ENCODE data around the gene SLC27A1.

SLC27A1 gene

DNA sequence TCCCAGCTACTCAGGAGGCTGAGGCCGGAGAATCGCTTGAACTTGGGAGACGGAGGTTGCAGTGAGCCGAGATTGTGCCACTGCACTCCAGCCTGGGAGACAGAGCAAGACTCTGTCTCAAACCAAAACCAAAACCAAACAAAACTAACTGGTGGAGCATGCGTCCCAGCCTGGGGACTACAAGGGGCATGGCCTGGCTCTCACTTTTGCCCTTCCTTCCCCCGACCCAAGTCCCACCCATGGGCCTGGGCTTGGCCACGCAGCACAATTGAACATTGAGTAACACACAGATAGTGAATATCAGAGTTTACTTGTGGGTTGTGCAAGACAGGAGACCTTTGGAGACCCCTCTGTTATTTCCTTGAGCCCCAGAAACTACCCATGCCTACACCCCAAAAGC lies 35.1 kb upstream of the SLC27A1 start:
- no peak for DNase-seq (ENCODE audit: low read depth)
- TF ChIP-seq, protein P1, sequence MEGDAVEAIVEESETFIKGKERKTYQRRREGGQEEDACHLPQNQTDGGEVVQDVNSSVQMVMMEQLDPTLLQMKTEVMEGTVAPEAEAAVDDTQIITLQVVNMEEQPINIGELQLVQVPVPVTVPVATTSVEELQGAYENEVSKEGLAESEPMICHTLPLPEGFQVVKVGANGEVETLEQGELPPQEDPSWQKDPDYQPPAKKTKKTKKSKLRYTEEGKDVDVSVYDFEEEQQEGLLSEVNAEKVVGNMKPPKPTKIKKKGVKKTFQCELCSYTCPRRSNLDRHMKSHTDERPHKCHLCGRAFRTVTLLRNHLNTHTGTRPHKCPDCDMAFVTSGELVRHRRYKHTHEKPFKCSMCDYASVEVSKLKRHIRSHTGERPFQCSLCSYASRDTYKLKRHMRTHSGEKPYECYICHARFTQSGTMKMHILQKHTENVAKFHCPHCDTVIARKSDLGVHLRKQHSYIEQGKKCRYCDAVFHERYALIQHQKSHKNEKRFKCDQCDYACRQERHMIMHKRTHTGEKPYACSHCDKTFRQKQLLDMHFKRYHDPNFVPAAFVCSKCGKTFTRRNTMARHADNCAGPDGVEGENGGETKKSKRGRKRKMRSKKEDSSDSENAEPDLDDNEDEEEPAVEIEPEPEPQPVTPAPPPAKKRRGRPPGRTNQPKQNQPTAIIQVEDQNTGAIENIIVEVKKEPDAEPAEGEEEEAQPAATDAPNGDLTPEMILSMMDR (IDR thresholded peaks at IDR 0.05; ENCODE audit: low read depth, low read length, missing control alignments) = no peak
- H3K4me3 ChIP-seq (ENCODE audit: low read depth, low read length) = no peak overlapping the region

DNA sequence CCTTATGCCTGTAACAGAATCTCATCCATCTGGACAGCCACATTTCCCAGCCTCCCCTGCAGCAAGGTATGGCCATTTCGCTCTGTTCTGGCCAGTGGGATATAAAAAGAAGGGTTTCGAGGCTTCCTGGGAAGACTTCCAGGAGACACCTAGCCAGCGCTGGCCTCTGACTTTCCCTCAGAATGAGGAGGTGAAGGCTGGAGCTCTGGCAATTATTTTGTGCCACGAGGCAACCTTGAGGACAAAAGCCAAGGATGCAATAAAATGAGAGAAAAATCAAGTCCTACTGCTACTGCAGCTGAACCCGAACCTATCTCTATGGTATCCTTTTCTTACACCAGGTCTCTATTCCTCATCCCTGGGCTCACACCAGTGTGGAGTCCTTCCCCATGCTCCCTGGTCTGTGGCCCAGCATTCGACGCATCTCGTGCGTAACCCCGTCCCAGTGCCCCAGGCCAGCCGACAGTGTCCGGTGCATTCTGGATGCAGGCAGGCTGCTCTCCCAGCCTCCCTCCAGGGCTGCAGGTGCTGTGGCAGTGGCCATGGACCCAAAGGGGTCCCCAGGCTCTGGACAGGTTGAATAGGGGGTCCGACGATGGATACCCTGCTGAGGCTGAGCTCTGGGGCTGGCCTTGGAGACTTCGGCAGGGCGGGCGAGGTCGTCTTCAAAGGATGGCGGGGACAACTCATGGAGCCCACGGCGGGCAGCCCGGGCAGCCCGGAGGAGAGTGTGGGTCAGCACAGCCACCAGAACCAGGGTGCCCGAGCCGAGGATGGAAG lies 34.0 kb upstream of the SLC27A1 start:
- TF ChIP-seq, protein P1 (IDR thresholded peaks at IDR 0.05; ENCODE audit: low read depth, low read length, missing control alignments) = no peak
- H3K4me3 ChIP-seq (ENCODE audit: low read depth, low read length) = no peak overlapping the region
- no peak for DNase-seq (ENCODE audit: low read depth)

DNA sequence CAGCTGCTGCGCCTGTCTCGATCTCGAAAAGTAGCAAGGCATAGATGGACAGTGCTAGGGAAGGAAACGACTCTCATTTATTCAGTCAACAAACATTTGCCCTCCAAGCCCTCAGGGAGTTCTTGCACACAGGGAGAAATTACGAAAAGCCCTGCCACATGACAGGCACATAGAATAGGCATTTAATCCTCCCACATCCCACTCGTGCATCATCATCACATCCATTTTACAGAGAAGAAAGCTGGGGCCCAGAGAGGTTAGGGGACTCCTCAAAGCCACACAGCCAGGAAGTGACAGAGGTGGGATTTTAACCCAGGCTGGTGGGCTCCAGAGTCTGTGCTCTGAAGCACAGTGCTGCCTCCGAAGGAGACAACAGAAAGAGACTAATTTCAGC lies 33.5 kb upstream of the SLC27A1 start:
- DNase-seq (ENCODE audit: low read depth) = no peak
- no peak overlapping the region for H3K4me3 ChIP-seq (ENCODE audit: low read depth, low read length)
- TF ChIP-seq, protein P1 (IDR thresholded peaks at IDR 0.05; ENCODE audit: low read depth, low read length, missing control alignments) = no peak

DNA sequence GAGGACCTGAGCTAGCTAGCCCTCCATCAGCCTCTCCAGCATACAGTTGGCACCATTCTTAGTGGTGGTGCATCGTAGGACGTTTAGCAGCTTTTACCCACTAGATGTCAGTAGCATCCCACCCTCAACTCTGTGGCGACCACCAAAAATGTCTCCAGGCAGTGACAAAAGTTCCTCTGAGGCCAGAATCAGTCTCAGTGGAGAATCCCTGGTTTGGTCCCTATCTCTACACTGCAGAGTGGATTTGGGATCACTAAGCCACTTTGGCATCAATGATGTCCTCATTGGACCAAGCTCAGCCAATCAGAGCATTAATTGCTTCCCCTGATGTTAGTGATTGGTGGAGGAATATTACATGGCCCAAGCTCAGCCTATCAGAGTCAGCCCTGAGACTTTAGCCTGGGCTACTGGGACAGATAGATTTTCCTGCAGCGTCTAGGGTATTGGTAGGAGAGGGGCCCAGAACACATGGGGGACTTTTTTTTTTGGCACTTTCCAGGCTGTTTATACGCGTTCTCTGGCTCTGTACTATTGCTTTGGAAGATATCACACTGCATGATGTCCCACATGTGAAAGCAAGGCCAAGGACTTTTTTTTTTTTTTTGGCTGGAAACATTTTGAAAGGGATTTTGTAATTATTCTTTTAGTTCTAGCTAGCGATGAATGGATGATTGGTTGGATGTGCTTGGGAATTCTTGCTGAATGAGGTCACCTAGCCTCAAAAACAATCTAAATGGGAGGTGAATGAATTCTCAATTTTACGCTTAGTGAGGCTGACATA lies 28.9 kb upstream of the SLC27A1 start:
- H3K4me3 ChIP-seq (ENCODE audit: low read depth, low read length) = no peak overlapping the region
- no peak for DNase-seq (ENCODE audit: low read depth)
- TF ChIP-seq, protein P1 (IDR thresholded peaks at IDR 0.05; ENCODE audit: low read depth, low read length, missing control alignments) = peak; percentile 66

DNA sequence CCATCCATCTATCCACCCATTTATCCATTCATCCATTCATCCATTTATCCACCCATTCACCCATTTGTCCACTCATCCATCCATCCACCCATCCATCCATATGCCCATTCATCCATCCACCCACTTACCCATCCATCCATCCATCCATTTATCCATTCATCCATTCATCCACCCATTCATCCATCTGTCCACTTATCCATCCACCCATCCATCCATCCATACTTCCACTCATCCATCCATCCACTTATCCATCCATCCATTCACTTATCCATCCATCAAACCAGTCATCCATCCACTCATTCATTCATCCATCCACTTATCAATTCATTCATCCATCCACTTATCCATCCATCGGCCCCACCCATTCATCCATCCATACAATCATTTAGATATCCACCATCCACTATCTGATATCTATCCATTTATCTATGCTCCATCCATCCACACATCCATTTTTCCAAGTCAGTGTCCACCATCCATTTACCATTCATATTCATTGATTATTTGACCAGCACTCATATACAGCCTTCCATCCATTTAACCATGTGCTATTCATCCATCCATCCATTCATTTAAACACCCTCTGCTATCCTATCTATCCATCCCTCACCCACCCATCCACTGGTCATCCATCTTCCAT lies 24.7 kb upstream of the SLC27A1 start:
- no peak overlapping the region for H3K4me3 ChIP-seq (ENCODE audit: low read depth, low read length)
- DNase-seq (ENCODE audit: low read depth) = no peak
- TF ChIP-seq, protein P1 (IDR thresholded peaks at IDR 0.05; ENCODE audit: low read depth, low read length, missing control alignments) = no peak

DNA sequence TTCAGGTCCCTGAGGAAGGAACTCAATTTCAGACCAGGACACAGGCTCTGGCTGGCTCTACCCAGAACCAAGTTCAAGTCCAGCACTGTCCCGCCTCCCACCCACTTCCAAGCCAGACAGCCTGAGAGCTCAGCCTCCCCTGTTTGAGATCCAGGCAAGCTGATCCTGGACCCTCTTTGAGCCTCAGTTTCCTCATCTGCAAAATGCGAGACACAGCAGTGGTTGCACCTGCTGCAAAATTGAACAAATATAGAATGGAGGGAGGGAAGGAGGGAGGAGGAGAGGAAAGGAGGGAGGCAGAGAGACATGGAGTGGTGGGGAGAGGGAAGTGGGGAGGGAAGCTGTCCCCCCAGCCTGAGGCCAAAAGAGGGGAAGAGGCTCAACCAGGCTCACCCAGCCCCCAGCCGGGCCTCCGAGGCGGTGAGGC lies 22.6 kb upstream of the SLC27A1 start:
- no peak overlapping the region for H3K4me3 ChIP-seq (ENCODE audit: low read depth, low read length)
- TF ChIP-seq, protein P1 (IDR thresholded peaks at IDR 0.05; ENCODE audit: low read depth, low read length, missing control alignments) = no peak
- DNase-seq (ENCODE audit: low read depth) = no peak
